Lung microvascular endothelial cell (primary cell): ENCODE measurements around the gene CAPN14. TPM values are rescaled to one million over a fixed set of nuclear protein-coding genes. Genes with fewer than 3 reads are reported as not detected.

Source experiments
- DNase-seq, 2 donors: peaks; one replicate each; pipeline versions ENCODE4 v3.0.0 to v3.0.0-alpha.2; 2010; ENCODE audit warnings: low read depth in 2 of 2
- total RNA-seq: library from RNA; depleted of rRNA; stranded (reverse); fragments of >200 nt; gene quantifications from 2 replicates; pipeline ENCODE4 v1.2.1, GENCODE V29; 2014

Gene CAPN14
- total RNA-seq, 1 donor from 2014 or later, result under 0.01 TPM

DNA sequence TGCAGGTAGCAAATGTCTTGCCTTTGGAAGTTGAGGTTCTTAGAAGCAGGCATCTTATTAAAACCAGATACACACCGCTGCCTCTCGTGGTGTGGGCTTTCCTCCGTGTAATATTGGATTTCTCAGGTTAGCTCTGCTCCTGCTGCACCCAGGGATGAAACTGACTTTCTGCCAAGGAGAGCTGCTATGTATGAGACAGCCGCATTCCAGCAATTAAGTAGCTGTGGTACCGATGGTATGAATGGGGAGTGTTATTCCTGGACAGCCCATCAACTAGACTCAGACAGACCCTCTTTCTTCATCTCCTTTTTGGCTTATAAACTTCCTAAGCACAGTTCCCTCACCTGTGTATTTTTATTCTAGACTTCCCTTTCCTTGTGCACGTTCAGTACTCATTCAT is 9.8 kb upstream of the CAPN14 start:
- DNase-seq, result no peak

- DNase-seq, result no peak
These were observed 9.0 kb upstream of the CAPN14 start for GRCh38 chr2:31226266-31226665.

- DNase-seq, result no peak
These were observed 6.4 kb upstream of the CAPN14 start for GRCh38 chr2:31223749-31224148.

GRCh38 chr2:31223026-31223425 is 5.7 kb upstream of the CAPN14 start:
- DNase-seq, result no peak

DNA sequence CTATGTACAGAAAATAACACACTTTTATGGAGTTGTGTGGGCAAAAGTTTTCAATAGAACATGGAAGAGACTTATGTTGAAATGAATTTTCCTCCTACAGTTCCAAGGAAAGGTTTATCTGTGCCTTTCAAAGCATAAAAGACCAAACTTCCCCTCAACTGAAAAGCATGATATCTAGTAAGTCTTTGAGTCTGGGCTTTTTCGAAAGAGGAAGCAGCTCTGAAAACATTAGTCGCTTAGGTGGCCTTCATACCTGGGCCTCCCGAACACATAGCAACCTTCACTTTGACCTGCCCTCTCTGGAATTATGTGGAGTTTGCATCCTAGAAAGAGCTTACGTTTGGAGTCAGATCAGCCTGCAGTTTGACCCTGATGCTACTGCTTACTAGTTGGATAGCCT is 4.8 kb upstream of the CAPN14 start:
- no peak for DNase-seq

DNA sequence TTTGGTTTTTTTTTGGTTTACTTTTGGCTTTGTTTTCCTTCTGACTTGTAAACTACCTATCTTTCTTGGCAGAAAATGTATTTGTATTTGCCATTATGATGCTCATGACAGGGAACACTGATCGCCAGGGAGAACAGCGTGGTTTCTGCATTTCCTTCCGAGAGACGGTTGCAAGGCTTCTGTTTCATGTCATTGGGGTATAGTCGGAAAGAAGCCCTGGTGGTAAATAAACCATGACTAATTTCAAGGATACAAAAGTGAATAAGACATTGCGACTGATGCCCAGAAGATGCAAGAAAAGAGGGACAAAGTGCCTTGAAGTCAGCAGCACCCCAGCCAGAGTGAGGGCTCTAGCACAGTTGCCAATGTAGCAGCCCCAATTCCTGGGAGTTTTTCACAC is 4.2 kb upstream of the CAPN14 start:
- DNase-seq, result no peak

DNA sequence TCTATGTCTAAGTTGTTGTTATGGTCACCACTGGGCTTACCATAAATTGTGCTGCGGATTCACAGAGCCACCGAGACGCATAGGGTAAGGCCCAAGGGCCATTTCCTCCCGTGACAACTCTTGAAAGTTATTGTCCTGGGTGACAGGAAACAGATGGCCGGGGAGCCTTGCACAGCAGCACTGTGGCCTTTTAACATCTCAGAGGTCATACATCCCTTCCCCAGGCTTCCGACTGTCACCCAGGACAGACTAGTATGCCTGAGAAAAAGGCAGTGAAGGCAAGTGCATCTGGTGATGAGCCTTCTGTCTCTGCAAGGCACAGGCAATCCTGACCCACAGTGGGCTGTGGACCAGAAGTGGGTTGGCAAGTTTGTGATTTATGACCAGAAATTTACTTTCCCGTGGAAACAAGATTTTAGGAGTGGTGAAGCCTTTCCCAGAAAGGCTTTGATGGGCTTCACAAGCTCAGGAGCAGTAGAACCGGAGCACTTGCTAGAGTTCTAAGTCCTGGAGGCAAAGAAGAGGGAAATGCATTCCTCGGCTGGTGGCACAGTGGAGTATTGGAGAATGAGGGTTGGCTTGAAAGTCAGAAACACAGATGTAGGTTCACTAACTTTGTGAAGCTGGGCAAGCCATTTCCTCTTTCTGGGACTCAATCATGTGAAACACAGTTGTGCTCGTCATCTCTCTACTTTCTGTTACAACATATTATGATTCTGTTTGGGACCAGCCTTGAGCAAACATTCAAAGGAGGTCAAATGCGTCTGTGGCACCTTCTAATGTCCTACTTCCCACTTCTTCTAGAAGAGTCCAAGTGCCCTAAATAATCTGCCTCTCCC is 2.0 kb upstream of the CAPN14 start:
- DNase-seq, result no peak

DNA sequence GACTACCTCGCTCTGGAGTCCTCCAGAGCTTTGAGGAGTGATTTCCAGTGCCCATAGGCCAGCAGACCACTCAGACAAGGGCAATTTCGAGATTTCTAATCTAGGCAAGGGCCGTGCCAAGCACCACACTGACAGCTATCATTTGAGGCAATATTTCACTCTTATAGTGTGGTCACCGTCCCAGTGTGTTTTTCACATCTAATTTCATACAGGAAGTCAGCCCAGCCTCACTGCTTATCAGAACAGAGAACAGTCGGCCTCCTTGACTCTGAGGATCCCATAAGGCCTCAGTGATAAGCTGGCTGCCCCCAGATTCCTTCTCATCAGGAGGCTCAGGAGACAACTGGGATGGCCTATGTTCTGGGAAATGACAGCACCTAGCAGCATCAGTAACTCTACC is 581 bp downstream of the CAPN14 start:
- no peak for DNase-seq

DNA sequence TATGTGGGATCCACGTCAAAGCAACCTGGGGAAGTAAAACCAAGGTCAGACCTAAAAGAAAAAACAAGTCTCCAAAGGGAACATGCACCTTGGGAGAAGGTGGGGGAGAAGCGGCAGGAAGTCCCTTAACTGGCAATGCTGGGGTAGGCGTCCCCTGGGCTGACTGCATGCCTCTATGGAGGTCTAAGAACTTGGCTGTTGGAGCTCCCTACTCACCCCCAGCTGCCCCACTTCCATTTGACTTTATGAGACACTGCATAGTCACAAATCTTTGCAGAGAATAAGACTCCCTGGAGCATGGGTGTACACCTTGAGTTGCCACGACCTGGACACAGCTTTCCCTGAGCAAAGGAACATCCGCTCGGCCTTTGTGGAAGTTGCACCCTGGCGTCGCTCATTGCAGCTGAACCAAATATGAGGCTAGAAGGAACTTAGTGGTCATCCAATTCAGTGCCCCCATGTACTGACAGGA is 2.8 kb downstream of the CAPN14 start:
- no peak for DNase-seq

DNA sequence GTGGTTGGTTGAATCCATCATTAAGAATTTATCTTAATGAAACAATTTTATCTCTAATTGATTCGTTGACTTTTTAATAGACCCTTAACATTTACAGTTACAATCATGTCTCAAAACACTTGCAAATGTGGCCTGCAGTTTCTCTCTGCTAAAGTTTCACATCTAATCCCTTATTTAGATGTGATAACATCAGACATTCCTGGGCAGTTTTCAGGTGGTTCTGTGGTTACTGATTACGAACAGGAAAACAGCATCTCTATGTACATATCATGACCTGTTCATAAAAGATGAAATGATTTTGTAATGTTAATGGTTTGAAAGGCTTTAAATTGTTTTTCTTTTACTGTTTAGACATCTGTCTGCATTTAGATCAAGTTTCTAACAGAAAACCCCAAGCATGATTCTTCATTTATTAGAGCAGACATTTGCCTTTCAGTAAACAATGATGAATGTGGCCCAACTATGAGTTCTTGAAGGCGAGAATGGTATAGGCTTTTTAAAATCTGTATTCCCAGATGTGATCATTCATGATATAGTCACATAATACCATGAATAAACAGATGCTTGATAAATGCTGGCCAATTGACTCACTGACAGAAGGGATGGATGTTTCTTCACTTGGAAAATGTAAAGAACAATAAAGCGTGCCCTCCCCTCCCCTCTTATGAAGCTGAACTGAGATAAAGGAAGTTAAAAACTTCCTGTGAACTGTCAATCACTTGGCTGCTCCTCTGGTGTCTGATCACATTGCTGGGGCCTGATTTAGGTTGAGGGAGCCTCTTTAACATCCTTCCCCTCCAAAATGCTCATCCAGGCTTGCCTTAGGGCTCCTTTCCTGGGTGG is 3.5 kb downstream of the CAPN14 start:
- DNase-seq, result no peak

- DNase-seq, result no peak
These were observed 4.4 kb downstream of the CAPN14 start for GRCh38 chr2:31212659-31213600.

GRCh38 chr2:31208240-31208639 is 9.1 kb downstream of the CAPN14 start:
- no peak for DNase-seq

- DNase-seq, result no peak
These were observed 9.5 kb downstream of the CAPN14 start for GRCh38 chr2:31207790-31208189.

DNA sequence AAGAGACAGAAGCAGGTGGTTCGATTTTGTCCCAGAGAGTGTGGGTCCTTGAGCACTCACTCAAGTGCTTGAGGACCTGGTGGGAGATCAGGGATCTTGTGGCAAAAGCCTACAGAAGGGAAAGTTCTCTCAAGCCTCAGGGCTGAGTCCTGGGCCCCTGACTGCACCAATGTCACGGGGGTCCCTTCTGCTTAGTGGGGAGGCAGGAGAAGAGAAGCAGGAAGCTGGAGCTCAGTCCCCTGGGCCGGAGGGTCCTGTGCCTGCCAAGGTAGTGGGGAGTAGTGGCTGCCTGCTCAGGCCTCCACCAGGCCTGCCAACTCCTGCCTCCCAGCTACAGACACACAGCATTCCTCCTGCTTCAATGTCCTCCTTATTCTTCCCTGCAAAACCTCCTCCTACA is 11.7 kb downstream of the CAPN14 start:
- DNase-seq, result no peak

GRCh38 chr2:31205186-31205585 is 12.1 kb downstream of the CAPN14 start:
- DNase-seq, result no peak

GRCh38 chr2:31204783-31205182 is 12.5 kb downstream of the CAPN14 start:
- no peak for DNase-seq

DNA sequence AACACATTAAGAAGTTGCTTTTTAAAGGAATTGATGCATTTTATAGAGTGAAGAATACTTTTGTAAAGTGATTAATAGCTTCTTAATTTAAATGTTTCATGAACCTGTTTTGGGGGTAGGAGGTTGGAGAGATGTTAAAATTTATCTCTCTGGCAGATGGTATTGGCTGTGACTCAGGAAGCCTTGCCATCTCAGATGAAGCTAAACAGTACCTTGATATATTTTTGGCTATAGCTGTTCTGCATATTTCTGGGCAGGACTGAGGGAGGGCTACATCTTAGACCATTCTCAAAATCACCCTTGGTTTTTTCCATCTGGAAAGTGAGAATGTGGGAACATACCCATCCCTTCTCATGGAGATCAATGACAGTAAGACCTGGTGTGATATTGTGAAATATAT is 13.4 kb downstream of the CAPN14 start:
- DNase-seq, result no peak

GRCh38 chr2:31202833-31203232 is 14.5 kb downstream of the CAPN14 start:
- DNase-seq, result no peak

GRCh38 chr2:31202041-31202440 is 15.3 kb downstream of the CAPN14 start:
- DNase-seq, result no peak

DNA sequence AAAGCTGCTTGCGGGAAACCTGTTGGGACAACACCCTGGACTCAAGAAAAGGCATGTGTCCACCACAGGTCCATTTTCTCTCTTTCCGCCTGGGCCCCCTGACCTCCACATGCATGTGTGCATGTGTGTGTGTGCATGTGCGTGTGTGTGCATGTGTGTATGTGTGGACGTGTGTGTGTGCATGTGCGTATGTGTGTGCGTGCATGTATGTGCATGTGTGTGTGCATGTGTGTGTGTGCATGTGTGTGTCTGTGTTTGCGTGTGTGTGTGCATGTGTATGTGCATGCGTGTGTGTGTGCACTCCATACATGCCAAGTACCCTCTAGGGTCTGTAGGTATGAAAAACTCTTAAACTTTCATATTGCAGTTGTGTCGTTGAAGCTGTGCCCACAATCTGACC is 16.3 kb downstream of the CAPN14 start:
- DNase-seq, result no peak

DNA sequence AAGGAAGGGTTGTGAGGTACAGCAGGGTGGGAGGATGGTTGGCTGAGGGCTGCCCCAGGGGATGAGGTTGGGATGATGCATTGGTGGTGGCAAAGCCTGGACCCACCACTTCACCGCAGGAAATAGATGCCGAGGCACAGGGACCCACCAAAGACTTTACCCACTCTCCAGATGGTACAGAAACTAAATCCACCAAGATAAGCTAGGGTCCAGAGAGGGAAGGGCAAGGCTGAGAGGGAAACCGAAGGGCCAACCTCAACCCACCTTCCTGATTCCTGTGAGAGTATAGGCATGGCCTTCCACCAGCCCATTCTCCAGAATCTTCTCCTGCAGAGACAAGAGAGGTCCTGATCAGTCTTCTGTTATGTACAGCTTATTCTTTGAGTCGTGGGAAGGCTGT is 18.1 kb downstream of the CAPN14 start:
- no peak for DNase-seq

GRCh38 chr2:31197669-31198068 is 19.6 kb downstream of the CAPN14 start:
- no peak for DNase-seq
